IPS DF 4.7 (cell line): Measurements from ENCODE around the gene MALSU1.

Experiments
- DNase-seq: peaks from one replicate; pipeline ENCODE4 v3.0.0-alpha.2; 2013; ENCODE audit warnings: low spot score; ENCODE audit errors: extremely low read depth

MALSU1 gene

DNA sequence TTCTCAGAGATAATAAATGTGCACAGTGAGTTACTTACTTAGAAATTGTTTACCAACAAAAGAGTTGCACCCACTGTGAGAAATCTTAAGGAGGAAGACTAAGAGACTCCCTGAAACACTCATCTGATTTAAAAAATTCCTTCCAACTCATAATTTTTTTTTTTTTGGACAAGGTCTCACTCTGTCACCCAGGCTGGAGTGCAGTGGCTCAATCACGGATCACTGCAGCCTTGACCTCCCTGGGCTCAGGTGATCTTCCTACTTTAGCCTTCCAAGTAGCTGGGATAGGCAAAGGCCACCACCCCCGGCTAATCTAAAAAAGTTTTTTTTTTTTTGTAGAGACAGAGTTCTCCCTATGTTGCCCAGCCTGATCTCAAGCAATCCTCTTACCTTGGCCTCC is 36.0 kb downstream of the MALSU1 start:
- DNase-seq: no peak

DNA sequence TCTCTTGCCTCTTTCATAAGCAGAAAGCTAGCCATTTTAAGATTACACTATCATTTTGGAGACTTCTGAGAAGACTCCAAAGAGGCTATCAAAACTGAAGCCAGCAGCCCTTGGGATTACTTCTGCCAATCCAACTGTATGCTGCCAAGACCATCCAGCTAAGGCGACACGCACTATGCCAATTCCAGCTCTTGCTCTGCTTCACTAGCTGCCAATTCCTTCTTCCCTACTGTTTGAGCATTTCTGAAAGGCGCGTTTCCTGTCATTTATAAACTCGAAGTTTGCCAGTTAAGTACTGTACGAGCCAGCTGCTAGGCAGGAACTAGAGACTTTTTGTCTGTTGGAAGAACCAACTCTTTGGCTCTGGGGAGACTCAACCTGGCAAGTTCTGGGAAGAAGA is 36.5 kb downstream of the MALSU1 start:
- no peak for DNase-seq

GRCh38 chr7:23336086-23336485 is 36.9 kb downstream of the MALSU1 start:
- DNase-seq: no peak

DNA sequence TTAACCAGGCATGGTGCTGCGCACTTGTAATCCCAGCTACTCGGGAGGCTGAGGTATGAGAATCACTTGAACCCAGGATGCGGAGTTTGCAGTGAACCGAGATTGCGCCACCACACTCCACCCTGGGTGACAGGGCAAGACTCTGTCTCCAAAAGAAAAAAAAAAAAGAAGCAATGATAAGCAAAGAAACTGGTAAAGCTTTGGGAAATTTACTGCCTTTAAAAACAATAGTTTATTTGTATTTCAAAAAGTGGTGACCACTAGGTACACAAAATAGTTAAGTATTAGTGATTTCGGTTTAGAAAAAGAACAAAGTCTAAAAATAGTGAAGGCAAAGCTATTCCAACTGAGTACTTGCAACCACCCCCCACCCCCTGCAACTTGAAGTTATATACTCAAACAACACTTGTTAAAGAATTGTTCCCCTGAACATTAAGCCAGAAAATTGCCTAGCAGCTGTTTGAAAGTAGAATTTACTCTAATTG is 37.7 kb downstream of the MALSU1 start:
- DNase-seq: no peak

DNA sequence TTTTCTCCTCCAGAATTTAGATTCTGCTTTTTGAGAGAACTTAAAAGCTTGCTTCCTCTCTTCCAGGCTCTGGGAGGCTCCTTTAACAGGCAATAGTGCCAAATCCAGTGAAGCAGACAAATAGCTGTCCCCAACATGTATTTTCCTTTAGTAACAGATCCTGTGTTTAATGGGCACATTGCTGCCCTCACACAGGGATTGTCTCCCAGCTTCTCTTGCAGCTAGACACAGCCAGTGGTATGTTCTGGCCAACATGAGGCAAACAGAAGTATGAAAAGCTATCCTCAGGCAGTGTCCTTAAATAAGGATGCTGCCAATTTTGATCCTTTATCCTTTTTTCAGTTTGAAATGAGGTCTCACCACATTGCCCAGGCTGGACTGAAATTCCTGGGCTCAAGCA is 38.2 kb downstream of the MALSU1 start:
- no peak for DNase-seq

DNA sequence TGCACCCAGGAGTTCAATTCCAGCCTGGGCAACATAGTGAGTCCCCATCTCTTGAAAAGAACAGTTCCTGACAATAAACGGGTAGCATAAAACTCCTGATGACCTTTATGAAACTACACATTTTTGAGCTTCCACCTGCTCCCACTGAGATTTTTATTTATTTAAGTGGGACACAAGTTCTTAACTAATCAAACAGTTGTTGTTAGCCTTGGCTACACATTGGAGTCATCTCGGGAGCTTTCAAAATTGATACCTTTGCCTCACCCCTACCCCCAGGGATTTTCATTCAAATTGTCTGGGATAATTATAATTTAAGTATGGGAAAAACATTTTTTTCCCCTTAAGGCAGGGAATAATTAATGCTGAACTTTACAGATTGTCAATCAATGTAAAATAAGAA is 39.3 kb downstream of the MALSU1 start:
- no peak for DNase-seq

DNA sequence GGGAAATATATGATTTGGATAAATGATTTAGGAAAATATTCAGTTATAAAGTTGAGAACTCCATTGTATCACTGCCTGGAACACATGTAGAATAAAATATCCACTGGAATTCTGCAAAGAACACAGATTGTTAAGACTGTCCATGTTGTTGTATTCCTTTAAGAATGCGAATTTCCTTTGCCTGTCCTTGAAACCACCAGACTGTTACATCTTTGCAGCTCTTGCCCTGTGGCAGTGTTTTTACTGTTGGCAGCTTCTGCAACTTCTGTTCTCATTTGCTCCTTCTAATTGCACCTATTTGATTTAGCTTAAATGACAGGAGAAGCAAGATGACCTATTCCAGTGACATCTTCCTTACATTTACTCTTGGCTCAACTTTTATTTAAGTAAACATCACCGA is 39.7 kb downstream of the MALSU1 start:
- DNase-seq: no peak

GRCh38 chr7:23341846-23342598 is 42.9 kb downstream of the MALSU1 start:
- DNase-seq: no peak

DNA sequence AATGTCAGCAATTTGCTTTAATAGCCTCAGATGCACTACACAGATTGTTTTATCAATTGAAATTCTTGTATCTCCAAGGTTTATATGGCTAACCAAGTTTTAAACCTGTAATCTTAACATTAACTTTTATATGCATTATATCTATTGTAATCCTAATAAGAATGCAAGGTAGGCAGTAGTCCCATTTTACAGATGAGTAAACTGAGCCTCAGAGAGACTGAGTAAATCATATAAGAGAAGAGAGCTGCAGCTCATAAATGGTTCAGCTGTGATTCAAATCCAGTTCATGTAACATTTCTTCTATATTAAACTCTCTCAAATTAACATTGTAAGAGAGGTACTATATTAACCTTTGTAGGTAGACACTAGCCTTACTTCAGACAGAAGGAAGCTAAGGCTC is 44.0 kb downstream of the MALSU1 start:
- DNase-seq: no peak

GRCh38 chr7:23343806-23344475 is 44.8 kb downstream of the MALSU1 start:
- DNase-seq: no peak

DNA sequence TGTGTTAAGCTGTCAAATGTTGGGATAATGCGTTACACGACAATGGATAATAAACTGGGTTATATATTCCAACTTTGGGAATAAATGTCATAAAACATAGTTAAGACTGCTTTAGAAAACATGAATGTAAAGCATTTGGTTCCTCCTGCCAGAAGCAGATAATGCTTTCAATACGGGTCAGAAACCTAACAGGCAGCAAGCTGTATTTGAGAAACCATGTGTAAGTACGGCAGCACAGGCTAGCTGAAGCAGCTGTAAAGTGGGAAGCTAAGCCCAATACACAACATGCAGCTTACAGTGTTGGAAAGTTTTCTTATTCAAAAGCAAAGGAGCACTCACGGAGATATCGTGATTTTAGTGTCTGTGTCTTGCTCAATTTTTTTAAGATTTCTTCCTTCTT is 46.5 kb downstream of the MALSU1 start:
- no peak for DNase-seq

DNA sequence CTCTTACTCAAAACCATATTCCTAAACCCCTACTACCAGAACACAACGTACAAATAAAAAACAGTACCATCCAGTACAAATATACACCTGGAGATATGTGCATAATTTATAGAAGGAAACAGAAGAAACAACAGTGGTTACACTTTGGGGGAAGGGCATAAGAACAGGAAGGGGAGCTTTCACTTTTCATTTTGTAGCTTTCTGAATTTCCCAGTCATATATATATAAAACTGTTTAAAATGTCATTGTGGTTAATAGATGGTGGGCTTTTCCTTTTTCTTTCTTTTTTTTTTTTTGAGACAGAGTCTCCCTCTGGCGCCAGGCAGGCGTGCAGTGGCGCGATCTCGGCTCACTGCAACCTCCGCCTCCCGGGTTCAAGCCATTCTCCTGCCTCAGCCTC is 47.2 kb downstream of the MALSU1 start:
- DNase-seq: no peak

DNA sequence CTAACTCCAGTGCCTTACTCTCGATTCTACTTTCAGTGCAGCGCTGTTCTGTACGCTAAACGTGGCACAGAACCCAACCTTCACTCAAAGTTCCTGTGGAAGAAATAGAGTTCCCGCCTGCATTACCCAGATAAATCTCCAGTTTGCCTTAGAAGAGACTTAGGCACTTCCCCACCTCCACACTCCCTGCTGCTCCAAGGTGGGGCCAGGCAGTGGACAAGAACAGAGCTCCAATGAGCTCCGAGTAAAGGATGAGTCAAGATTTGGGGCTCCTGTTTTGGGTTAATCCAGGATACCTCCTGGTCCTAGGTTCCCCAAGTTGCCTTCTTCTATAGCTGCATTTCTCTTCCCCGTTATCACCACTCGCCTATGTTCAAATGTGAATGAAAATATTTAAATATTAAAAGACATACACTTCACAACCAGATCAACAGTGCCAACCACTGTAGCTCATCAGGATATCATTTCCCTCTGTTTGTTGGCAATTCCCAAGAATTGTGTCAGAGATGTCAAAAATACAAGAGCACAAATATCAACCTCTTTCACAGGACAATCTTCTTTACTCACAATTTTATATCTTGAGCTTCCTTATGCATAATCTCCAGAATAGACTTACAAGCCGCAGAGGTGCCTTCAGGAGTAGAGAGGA is 48.0 kb downstream of the MALSU1 start:
- no peak for DNase-seq

GRCh38 chr7:23347682-23348180 is 48.6 kb downstream of the MALSU1 start:
- no peak for DNase-seq

DNA sequence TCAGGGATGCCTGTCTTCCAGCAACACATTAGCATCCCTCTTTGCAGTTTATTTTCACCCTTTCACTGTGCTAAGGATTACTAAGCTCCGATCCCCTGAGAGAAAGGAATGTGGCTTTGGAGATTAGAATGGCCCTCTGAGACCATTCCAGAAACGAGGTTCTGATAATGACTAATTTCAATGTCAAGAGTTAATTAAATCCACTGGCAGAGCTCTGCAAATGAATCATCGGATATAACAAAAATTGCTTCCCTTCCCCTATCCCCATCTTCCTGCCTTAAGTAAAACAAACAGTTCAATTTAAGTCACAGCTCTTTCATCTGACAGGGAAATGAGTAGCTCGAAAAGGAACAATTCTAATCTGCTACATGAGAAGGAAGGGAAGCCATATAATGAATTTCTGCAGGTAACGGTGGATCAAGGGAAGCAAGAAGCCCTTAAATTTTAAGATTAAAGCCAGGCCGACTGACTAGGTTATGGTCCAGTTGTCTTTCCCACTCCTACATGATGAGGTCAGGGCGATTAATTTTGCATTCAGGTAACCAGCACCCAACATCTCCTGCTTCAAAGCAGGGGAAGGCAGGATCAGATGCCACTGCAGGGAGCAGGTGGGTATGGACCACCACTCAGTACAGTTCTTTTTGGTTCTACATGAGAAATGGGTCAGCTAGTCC is 50.5 kb downstream of the MALSU1 start:
- no peak for DNase-seq

- no peak for DNase-seq
Observed at GRCh38 chr7:23350466-23350865, 51.3 kb downstream of the MALSU1 start.

DNA sequence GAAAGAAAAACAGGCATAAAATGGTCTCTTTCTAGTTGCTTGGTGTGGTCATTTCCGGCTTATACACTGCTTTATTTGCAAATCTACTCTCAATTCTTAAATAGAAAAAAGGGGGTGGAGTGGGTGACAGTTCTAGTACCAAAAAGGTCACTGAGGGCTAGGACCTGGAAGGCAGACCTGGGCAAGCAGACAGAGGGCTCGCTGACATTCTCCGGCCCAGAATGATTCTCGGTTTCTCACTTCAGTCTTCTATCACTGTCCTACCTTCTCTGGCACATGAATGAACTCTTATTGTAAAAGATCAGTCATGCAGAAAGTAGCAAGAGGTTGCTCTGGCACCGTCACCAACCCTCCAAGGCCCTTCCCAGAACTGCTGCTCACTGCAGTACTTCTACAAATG is 54.0 kb downstream of the MALSU1 start:
- no peak for DNase-seq

GRCh38 chr7:23356168-23356567 is 57.0 kb downstream of the MALSU1 start:
- no peak for DNase-seq

DNA sequence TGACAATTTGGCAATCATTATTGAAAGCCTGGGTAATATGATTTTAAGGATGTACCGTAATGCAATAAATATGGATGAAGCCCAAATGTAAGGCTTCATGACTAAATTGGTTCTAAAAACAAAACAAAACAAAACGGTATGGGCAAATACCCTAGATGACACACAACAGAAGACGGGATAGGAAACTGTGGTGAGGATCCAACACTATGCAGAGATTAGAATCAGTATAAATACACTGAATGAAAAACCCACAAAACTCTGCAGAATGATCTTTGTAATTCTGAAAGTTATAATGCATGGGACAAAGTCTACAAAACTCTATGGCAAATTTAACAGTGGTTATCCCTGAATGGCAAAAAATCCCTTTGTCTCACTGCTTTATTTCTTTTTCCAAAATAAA is 57.6 kb downstream of the MALSU1 start:
- DNase-seq: no peak

DNA sequence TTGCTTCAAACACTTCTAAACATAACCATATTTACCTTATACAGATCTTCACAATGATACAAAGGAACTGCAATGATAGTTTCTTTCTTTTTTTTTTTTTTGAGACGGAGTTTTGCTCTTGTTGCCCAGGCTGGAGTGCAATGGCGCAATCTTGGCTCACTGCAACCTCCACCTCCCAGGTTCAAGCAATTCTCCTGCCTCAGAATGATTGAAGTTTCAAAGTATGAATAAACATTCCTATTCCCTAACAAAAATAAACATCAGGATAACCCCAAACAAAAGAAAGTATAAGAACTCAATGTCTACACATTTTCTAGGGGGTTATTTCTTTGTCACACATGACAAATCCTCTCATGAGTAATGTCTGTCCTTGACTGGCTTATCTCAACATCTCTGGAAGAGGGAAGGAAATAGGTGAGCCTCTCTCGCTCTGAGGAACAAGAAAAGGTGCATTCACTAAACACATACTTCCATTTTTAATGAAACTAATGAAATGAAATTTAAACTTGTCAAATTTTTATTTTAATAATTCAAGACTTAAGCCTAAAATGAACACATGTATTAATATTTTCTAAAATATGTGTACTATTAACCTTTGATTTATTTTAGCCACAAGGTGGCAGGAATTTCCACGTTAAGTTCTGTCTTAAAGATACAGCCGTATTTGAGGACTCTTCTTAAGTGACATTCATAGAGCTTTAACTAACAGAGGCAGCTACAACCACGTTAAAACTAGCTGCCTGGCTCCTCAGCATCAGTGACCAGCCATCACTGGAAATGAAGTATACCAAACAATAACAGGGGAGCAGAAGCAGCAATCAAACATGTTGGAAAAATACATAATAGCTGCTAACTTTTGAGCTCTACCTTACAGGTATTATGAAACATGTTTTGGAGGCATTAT is 58.3 kb downstream of the MALSU1 start:
- no peak for DNase-seq
